Stomach (tissue), 4 donors: ENCODE measurements around the gene PBXIP1.

Experiments
- POLR2A ChIP-seq, 4 donors: fragments of 450-650 bp; IDR thresholded peaks; one replicate each; pipeline ENCODE4 v1.6.1; 2016; ENCODE audit warnings: antibody characterized with exemption in 4 of 4, control low read depth in 2 of 4, mild to moderate bottlenecking in 1 of 4, moderate library complexity in 1 of 4
- TF ChIP-seq, protein P1 (sequence below), 7 experiments: fragments of 450-650 bp in 4 of 7; fragments of 200-600 bp in 3 of 7; sonication (generic) in 3 of 7; IDR thresholded peaks; one replicate each; pipeline ENCODE4 v1.5.1; 2016 to 2019; ENCODE audit warnings: antibody characterized with exemption in 7 of 7, control low read depth in 2 of 7, mild to moderate bottlenecking in 1 of 7

DNA sequence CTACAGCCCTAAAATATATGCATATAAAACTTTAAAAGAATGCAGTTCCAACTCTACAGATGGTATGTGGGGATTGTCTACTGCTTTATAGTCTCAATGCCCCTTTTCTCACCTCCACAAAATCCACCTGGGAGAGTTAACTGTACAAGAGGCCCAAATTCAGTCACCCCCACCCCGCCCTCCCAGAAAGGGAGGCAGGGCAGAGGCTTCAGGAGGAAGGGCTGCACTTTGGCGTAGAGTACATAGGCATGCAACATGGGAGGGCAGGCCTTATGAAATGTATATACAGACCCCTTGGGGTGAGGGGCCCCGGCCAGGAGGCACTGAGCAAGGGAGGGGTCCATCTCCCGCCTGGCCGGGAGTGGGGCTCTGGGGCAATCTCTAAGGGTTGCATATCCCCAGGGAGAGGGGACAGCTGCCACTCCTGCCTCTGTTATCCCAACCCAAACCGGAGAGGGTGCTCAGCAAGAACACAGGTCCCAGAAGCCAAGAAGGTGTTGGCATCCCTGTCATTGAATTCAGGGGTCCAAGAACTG is 7.0 kb upstream of the PBXIP1 start:
- TF ChIP-seq, protein P1, sequence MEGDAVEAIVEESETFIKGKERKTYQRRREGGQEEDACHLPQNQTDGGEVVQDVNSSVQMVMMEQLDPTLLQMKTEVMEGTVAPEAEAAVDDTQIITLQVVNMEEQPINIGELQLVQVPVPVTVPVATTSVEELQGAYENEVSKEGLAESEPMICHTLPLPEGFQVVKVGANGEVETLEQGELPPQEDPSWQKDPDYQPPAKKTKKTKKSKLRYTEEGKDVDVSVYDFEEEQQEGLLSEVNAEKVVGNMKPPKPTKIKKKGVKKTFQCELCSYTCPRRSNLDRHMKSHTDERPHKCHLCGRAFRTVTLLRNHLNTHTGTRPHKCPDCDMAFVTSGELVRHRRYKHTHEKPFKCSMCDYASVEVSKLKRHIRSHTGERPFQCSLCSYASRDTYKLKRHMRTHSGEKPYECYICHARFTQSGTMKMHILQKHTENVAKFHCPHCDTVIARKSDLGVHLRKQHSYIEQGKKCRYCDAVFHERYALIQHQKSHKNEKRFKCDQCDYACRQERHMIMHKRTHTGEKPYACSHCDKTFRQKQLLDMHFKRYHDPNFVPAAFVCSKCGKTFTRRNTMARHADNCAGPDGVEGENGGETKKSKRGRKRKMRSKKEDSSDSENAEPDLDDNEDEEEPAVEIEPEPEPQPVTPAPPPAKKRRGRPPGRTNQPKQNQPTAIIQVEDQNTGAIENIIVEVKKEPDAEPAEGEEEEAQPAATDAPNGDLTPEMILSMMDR (IDR thresholded peaks at IDR 0.05), result no peak
- no peak for TF ChIP-seq POLR2A (IDR thresholded peaks at IDR 0.05)
